HG03196 (cell line): ENCODE data around the gene SLC7A11.
A peak's percentile ranks its signal among the peaks of the same experiment; 100 is the strongest.

Experiments used
- ATAC-seq: cut with Tn5 transposase; IDR thresholded peaks from one replicate; pipeline ENCODE4 v1.9.1; 2021; ENCODE audit not compliant: unreplicated experiment

SLC7A11 gene

GRCh38 chr4:138164208-138164607, 77.9 kb downstream of the SLC7A11 start:
- no peak for ATAC-seq

- no peak for ATAC-seq
Observed at GRCh38 chr4:138163171-138163570, 79.0 kb downstream of the SLC7A11 start.

- ATAC-seq, result no peak
Observed at GRCh38 chr4:138162259-138162658, 79.9 kb downstream of the SLC7A11 start.

- no peak for ATAC-seq
Observed at GRCh38 chr4:138161351-138161750, 80.8 kb downstream of the SLC7A11 start.

- no peak for ATAC-seq
Observed at GRCh38 chr4:138158746-138159297, 83.3 kb downstream of the SLC7A11 start.

- no peak for ATAC-seq
Observed at GRCh38 chr4:138140879-138141278, 101.3 kb downstream of the SLC7A11 start.

- ATAC-seq, result no peak
Observed at GRCh38 chr4:138138774-138139173, 103.4 kb downstream of the SLC7A11 start.

GRCh38 chr4:138135610-138136009, 106.5 kb downstream of the SLC7A11 start:
- ATAC-seq, result no peak

GRCh38 chr4:138118270-138118669, 123.9 kb downstream of the SLC7A11 start:
- no peak for ATAC-seq

- ATAC-seq, result no peak
Observed at GRCh38 chr4:138115053-138115452, 127.1 kb downstream of the SLC7A11 start.

- peak; percentile 99 for ATAC-seq
Observed at GRCh38 chr4:138114434-138114833, 127.7 kb downstream of the SLC7A11 start.
